GM10248 (cell line): Measurements from ENCODE around the gene SMAD7.

Experiments
- CTCF ChIA-PET: fragments of 300-600 bp; sonication (Branson Sonifier 250); formaldehyde crosslinking; extraction: SDS; loops from one replicate; lab custom pipeline; 2021; ENCODE audit warnings: antibody characterized with exemption; lab: Yijun Ruan, JAX
- POLR2A ChIA-PET: fragments of 350-650 bp; sonication (Branson Sonifier 250); formaldehyde crosslinking; extraction: SDS; loops from one replicate; lab custom pipeline; 2020; ENCODE audit warnings: antibody characterized with exemption; lab: Yijun Ruan, JAX
- DNase-seq: peaks from one replicate; pipeline ENCODE4 v3.0.0; 2012; ENCODE audit errors: extremely low spot score
- TF ChIP-seq, protein P1 (sequence below): IDR thresholded peaks from 2 replicates; pipeline ENCODE4 v1.5.1; 2012; ENCODE audit warnings: mild to moderate bottlenecking, low read depth; ENCODE audit errors: extremely low read depth, missing control alignments, control extremely low read depth

Gene SMAD7

DNA sequence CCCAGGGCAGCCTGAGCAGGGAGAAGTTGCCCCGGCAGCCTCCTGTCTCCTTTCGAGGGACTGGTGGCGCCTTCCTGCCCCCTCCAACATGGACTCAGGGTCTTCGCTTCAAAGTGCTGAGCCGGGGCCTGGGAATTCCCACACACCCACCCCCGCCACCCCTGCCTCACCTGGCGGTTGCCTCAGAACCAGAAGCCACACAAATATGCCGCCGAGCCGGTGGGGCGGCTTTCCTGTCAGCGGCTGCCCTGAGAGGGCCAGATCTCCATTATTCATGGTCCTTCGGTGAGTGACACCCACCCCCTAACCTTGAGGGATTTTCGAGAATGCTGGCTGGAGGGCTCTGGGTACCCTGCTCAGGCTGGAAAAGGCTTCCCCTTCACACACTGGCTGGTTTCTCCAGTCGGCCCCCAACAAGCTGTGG, 71.7 kb downstream of the SMAD7 start:
- no peak for DNase-seq
- CTCF ChIA-PET, result interaction anchor here (1.2 to 1.5 kb wide), 2 partner anchors 43 to 85 kb away, joined by 3 read pairs; no protein-coding TSS in a partner anchor

DNA sequence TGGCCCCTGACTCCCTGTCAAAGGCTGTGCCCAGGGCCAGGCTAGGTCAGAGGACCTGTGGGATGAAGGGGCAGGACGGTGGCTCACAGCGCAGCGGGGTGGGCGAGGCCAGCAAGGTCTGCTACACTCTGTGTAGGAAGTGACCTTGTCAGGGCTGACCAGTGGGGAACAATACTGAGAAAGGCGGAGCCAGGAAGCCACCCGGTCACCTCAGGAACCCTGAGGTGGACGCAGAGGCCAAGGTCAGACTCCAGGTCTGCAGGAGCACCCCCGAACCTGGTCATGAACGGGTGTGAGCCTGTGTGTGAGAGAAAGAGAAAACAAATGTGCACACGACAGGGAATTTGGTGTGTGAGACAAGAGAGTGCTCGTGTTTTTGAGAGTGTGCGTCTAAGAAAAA, 72.3 kb downstream of the SMAD7 start:
- POLR2A ChIA-PET, result no interaction called here
- no peak for DNase-seq
- TF ChIP-seq, protein P1, sequence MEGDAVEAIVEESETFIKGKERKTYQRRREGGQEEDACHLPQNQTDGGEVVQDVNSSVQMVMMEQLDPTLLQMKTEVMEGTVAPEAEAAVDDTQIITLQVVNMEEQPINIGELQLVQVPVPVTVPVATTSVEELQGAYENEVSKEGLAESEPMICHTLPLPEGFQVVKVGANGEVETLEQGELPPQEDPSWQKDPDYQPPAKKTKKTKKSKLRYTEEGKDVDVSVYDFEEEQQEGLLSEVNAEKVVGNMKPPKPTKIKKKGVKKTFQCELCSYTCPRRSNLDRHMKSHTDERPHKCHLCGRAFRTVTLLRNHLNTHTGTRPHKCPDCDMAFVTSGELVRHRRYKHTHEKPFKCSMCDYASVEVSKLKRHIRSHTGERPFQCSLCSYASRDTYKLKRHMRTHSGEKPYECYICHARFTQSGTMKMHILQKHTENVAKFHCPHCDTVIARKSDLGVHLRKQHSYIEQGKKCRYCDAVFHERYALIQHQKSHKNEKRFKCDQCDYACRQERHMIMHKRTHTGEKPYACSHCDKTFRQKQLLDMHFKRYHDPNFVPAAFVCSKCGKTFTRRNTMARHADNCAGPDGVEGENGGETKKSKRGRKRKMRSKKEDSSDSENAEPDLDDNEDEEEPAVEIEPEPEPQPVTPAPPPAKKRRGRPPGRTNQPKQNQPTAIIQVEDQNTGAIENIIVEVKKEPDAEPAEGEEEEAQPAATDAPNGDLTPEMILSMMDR, result no peak
- CTCF ChIA-PET, result interaction anchor here (1.4 kb wide), 1 partner anchor 101 kb away, joined by 3 read pairs; no protein-coding TSS in a partner anchor

More for the DNA sequence above, 71.7 kb downstream of the SMAD7 start:
- TF ChIP-seq, protein P1, result no peak
- POLR2A ChIA-PET, result no interaction called here

DNA sequence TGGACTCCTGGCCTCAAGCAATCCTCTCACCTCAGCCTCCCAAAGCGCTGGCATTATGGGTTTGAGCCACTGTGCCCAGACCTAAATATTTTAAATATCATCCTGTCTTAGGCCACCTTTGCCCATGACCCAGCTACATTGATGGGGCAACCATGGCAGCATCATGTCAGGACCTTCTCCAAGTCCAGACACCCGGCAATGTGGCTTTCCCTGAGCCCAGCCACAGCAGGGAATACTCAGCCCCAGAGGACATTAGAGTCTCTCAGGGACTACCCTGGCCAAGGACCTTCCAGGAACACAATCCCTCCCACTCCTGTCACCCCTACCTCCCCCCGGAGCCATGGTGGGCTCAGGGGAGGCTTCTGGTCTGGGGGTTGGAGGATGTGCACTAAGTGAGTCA, 72.8 kb downstream of the SMAD7 start:
- ChIA-PET CTCF (interaction anchor here (1.2 to 1.8 kb wide), 4 partner anchors 10 to 100 kb away, joined by 3 to 5 read pairs (median 4); no protein-coding TSS in a partner anchor), POLR2A (no interaction called here)
- TF ChIP-seq, protein P1, result no peak
- no peak for DNase-seq

DNA sequence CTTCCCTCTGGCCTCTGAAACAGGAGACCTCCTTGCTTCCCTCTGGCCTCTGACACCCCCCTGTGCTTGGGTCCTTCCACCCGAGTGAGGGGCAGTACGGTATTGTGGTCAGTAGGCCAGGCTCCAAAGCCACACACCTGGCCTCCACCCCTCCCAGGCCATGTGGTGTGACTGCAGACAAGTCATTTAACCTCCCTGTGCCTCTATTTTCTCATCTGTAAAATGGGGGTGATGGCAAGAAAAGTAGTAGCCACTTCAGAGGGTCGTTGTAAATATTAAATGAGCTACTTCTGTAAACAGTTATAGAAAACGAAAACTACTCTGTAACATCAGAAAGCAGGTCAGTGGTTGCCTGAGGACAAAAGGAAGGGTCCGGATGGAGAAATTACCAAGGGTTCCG, 74.2 kb downstream of the SMAD7 start:
- POLR2A ChIA-PET, result interaction anchor here (0.6 kb wide), 2 partner anchors 27 to 33 kb away, joined by 3 read pairs; no protein-coding TSS in a partner anchor
- no peak for DNase-seq
- TF ChIP-seq, protein P1, result no peak
- CTCF ChIA-PET, result interaction anchor here (0.9 to 1.8 kb wide), 6 partner anchors 8 to 100 kb away, joined by 3 to 5 read pairs (median 4); no protein-coding TSS in a partner anchor

DNA sequence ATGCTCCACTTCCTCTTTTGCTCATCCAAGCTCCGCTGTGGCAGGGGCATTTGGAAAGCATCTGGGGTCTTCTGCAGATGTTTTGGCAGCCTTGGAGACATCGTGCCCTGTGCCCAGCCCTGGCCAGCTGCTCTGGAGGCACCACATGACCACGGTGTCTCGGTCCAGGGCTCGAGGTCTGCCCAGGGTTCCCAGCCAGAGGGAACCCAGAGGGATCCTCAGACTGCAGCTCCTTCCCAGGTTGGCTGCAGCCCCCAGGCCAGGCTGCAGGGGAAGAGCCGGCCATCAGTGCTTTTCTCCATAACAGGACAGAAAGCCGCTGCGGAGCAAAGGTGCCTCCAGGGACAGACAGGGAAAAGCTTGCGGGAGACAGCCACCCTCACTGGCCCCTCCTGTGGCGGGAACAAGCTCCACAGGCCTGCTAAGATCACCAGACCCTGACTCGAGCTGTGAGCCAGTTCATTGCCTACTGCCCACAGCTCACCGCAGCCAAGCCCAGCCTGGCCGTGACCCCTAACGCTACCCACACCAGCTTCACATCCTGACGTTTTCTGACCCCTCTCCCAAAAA, 74.7 kb downstream of the SMAD7 start:
- ChIA-PET CTCF (interaction anchor here (0.9 to 1.8 kb wide), 4 partner anchors 8 to 100 kb away, joined by 3 to 4 read pairs (median 4); no protein-coding TSS in a partner anchor), POLR2A (interaction anchor here (0.6 kb wide), 2 partner anchors 28 to 33 kb away, joined by 3 read pairs; no protein-coding TSS in a partner anchor)
- DNase-seq, result no peak
- TF ChIP-seq, protein P1, result no peak

DNA sequence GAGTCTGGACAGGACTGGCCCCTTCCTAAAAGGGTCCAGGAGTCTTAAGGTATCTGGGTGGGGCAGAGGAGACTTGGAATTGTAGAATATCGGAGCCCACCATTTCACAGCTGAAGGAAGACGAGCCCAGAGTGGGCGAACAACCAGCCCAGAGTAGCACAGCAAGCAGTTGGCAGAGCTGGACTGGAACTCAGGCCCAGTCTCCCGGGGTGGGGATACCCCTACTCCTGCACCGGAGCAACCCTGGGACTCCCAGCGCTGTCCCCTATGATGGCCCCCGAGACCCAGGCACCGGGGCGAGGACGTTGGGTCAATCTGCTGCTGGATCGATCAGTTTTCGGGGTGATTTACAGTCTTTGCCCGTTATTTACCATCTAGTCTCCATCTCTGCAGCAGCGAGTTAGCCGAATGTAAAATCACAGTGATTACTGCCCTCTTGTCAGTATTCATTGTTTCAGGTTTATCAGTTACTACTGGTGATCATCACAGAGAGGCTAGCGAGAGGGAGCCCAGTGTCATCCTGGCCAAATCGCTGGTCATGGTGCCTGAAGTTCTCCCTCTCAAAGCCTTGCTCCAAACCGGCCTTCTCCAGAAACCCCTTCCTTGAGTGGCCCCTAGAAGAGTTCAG, 75.3 kb downstream of the SMAD7 start:
- TF ChIP-seq, protein P1, result no peak
- CTCF ChIA-PET, result interaction anchor here (1.6 kb wide), 1 partner anchor 9 kb away, joined by 3 read pairs; no protein-coding TSS in a partner anchor
- POLR2A ChIA-PET, result no interaction called here
- DNase-seq, result no peak
